T47D (cell line): Measurements from ENCODE around the gene NOTO.

Experiments
- DNase-seq, 2 experiments: peaks; one replicate each; pipeline versions ENCODE4 v3.0.0 to v3.0.0-alpha.2; 2011 to 2012; ENCODE audit warnings: low read depth in 1 of 2, low spot score in 1 of 2
- JUND ChIP-seq: IDR thresholded peaks from 2 replicates; pipeline ENCODE4 v1.6.1; 2012; ENCODE audit warnings: low read depth
- in situ Hi-C: cut with HindIII; loops from 2 replicates; pipeline ENCODE4 v1.10.0; 2016; ENCODE audit warnings: low sequenced_read_pairs, low pct_unique_long_range_greater_than_20kb

The NOTO gene

GRCh38 chr2:73210019-73210418 is 7.6 kb downstream of the NOTO start:
- in situ Hi-C loops = no loop called here
- no peak for TF ChIP-seq JUND

GRCh38 chr2:73210696-73211095 is 8.3 kb downstream of the NOTO start:
- in situ Hi-C loops = no loop called here
- no peak for DNase-seq
- TF ChIP-seq JUND = no peak

More at GRCh38 chr2:73210019-73210418, 7.6 kb downstream of the NOTO start:
- DNase-seq = no peak

- in situ Hi-C loops = no loop called here
- DNase-seq = no peak
- TF ChIP-seq JUND = no peak
Measured at GRCh38 chr2:73212098-73212447, 9.7 kb downstream of the NOTO start.

- peak; percentile 63 to 69 for DNase-seq
- TF ChIP-seq JUND = no peak
Measured at GRCh38 chr2:73212448-73213176, 10.2 kb downstream of the NOTO start.

GRCh38 chr2:73214120-73215035 is 12.0 kb downstream of the NOTO start, which contains the start of gene SMYD5:
TSS of gene SMYD5 (plus strand) at chr2:73214245. CDS start at chr2:73214267, 22 bp downstream.
- no peak for TF ChIP-seq JUND
- peak; percentile 43 to 82 for DNase-seq
- in situ Hi-C loops = no loop called here

More at GRCh38 chr2:73212448-73213176, 10.2 kb downstream of the NOTO start:
- in situ Hi-C loops = no loop called here

GRCh38 chr2:73215254-73215653 is 12.9 kb downstream of the NOTO start:
- in situ Hi-C loops = no loop called here
- TF ChIP-seq JUND = no peak
- DNase-seq = no peak

GRCh38 chr2:73217160-73217559 is 14.8 kb downstream of the NOTO start:
- DNase-seq = no peak
- in situ Hi-C loops = no loop called here
- no peak for TF ChIP-seq JUND

GRCh38 chr2:73217826-73218225 is 15.5 kb downstream of the NOTO start:
- TF ChIP-seq JUND = no peak
- in situ Hi-C loops = no loop called here

GRCh38 chr2:73218298-73218697 is 15.9 kb downstream of the NOTO start:
- DNase-seq = no peak
- TF ChIP-seq JUND = no peak
- in situ Hi-C loops = no loop called here

More at GRCh38 chr2:73217826-73218225, 15.5 kb downstream of the NOTO start:
- no peak for DNase-seq

- no peak for DNase-seq
- in situ Hi-C loops = no loop called here
- no peak for TF ChIP-seq JUND
Measured at GRCh38 chr2:73223821-73224220, 21.4 kb downstream of the NOTO start.

GRCh38 chr2:73225513-73226360 is 23.4 kb downstream of the NOTO start:
- TF ChIP-seq JUND = no peak
- in situ Hi-C loops = no loop called here
- no peak for DNase-seq

GRCh38 chr2:73227086-73227485 is 24.7 kb downstream of the NOTO start:
- in situ Hi-C loops = no loop called here
- no peak for TF ChIP-seq JUND
- DNase-seq = no peak
